ENCODE measurements around the gene FAM219B. TPM values are rescaled to one million over a fixed set of nuclear protein-coding genes. Genes with fewer than 3 reads are reported as not detected.

FAM219B gene
- total and polyA plus RNA-seq, 2 of the 8 experiments (the other 6 are each of a cell fraction or from before 2014, with no cell fraction given): 57.1 to 66.6 TPM

GRCh38 chr15:74850393-74850792 lies 56.3 kb downstream of the FAM219B start:
- 92% methylated on average over 4 of the region's 4 CpGs; no CpG with 5 or more reads in 1 of the 2 experiments for WGBS, 2 experiments (ENCODE audit: extremely low coverage in 1 of 2, insufficient coverage in 1 of 2, insufficient read length in 1 of 2, insufficient replicate concordance in 2 of 2, low coverage in 1 of 2, low lambda C conversion rate in 2 of 2, missing lambda C conversion rate in 1 of 2)
- no peak overlapping the region for H4K91ac ChIP-seq (replicated peaks; ENCODE audit: insufficient read length, low read length)
- H3K27me3 ChIP-seq (replicated peaks in 1 of 4; ENCODE audit: control insufficient read depth in 3 of 4, extremely low read depth in 1 of 4, insufficient read depth in 3 of 4, low read length in 3 of 4): no peaks in the 10 kb centered on the region
- no peak overlapping the region for H3K23ac ChIP-seq (ENCODE audit: insufficient read length)
- CTCF ChIA-PET (ENCODE audit: partially characterized antibody): interaction anchor here (1.0 to 2.0 kb wide), 3 partner anchors 10 to 56 kb away, joined by 3 to 9 read pairs (median 3); no protein-coding TSS in a partner anchor
- DNase-seq (ENCODE audit: low read depth in 1 of 2, low spot score in 2 of 2): no peak
- H3K4me3 ChIP-seq (ENCODE audit: extremely low read depth in 1 of 4, insufficient read depth in 2 of 4, low read depth in 3 of 4, low read length in 4 of 4): no peak overlapping the region
- H3K18ac ChIP-seq (ENCODE audit: extremely low read depth, low read length): no peak overlapping the region
- no peaks in the 10 kb centered on the region for H3K79me1 ChIP-seq (ENCODE audit: low read depth, low read length)
- H3K4me2 ChIP-seq (ENCODE audit: insufficient read depth in 1 of 2, low read depth in 2 of 2, low read length in 2 of 2): no peak overlapping the region
- no peak overlapping the region for H3K9ac ChIP-seq (replicated peaks in 1 of 4; ENCODE audit: extremely low read depth in 1 of 4, low read depth in 3 of 4, low read length in 3 of 4)
- no peak overlapping the region for H2AFZ ChIP-seq (ENCODE audit: low read length)
- H2BK120ac ChIP-seq (replicated peaks; ENCODE audit: low read depth, low read length): no peak overlapping the region
- H2BK20ac ChIP-seq (ENCODE audit: low read length): no peak overlapping the region
- H2BK12ac ChIP-seq (ENCODE audit: low read depth, low read length): no peak overlapping the region
- peaks cover 0 to 1% (median 0%) of the 10 kb centered on the region in 4 experiments; a peak in 1 of 7 replicates for H3K4me1 ChIP-seq (replicated peaks in 1 of 4; ENCODE audit: control insufficient read depth in 3 of 4, insufficient read depth in 4 of 4, low read length in 3 of 4)
- peaks cover 4 to 30% (median 15%) of the 10 kb centered on the region in 4 experiments; a peak in 6 of 8 replicates for H3K36me3 ChIP-seq (ENCODE audit: control insufficient read depth in 2 of 4, insufficient read depth in 4 of 4, low read length in 3 of 4)
- no peaks in the 10 kb centered on the region for H3K9me3 ChIP-seq (ENCODE audit: insufficient read depth in 2 of 2, low read depth in 1 of 2, low read length in 1 of 2)
- no peak overlapping the region for H4K8ac ChIP-seq (ENCODE audit: extremely low read depth, insufficient read depth, low read length)
- no peak overlapping the region for H2BK15ac ChIP-seq (ENCODE audit: low read length)
- FAIRE-seq: no peak
- POLR2A ChIA-PET (ENCODE audit: partially characterized antibody): no interaction called here
- peaks cover 0 to 4% of the 10 kb centered on the region in 2 experiments for H4K20me1 ChIP-seq (replicated peaks in 1 of 2; ENCODE audit: control insufficient read depth in 1 of 2, insufficient read depth in 2 of 2, low read length in 2 of 2)
- no peak overlapping the region for H4K5ac ChIP-seq (ENCODE audit: insufficient read length, low read depth, low read length)
- no peak overlapping the region for H3K14ac ChIP-seq (ENCODE audit: insufficient read length)
- H3K79me2 ChIP-seq (ENCODE audit: control insufficient read depth in 1 of 2, insufficient read depth in 2 of 2, low read length in 2 of 2): no peaks in the 10 kb centered on the region
- no peak overlapping the region for H2AK5ac ChIP-seq (ENCODE audit: low read depth, low read length)
- no peak overlapping the region for H2BK5ac ChIP-seq (ENCODE audit: low read depth, low read length)
- no peaks in the 10 kb centered on the region for H3K23me2 ChIP-seq (ENCODE audit: low read depth, low read length)
- H3K4ac ChIP-seq (replicated peaks; ENCODE audit: insufficient read length, low read depth, low read length): no peak overlapping the region
- TF ChIP-seq CREB1 (IDR thresholded peaks at IDR 0.05): no peak
- no peak for TF ChIP-seq SRF (IDR thresholded peaks at IDR 0.05; ENCODE audit: low read depth, low read length)
- no peak for TF ChIP-seq RAD21 (IDR thresholded peaks at IDR 0.05 in 1 of 2, conservative IDR thresholded peaks at IDR 0.05 in 1 of 2; ENCODE audit: low read depth in 2 of 2, low read length in 2 of 2)
- no peak for TF ChIP-seq TEAD4 (IDR thresholded peaks at IDR 0.05; ENCODE audit: low read depth, low read length)
- TF ChIP-seq PHF8 (conservative IDR thresholded peaks at IDR 0.05; ENCODE audit: low read depth, low read length): no peak
- TF ChIP-seq, protein P1, sequence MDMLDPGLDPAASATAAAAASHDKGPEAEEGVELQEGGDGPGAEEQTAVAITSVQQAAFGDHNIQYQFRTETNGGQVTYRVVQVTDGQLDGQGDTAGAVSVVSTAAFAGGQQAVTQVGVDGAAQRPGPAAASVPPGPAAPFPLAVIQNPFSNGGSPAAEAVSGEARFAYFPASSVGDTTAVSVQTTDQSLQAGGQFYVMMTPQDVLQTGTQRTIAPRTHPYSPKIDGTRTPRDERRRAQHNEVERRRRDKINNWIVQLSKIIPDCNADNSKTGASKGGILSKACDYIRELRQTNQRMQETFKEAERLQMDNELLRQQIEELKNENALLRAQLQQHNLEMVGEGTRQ (IDR thresholded peaks at IDR 0.05; ENCODE audit: low read length): no peak
- TF ChIP-seq BACH1 (IDR thresholded peaks at IDR 0.05; ENCODE audit: low read length): no peak
- TF ChIP-seq POLR2A (IDR thresholded peaks at IDR 0.05; ENCODE audit: control extremely low read depth in 1 of 2, low read depth in 2 of 2, low read length in 2 of 2): no peak
- H3K56ac ChIP-seq (replicated peaks; ENCODE audit: insufficient read length, low read depth, low read length): no peak overlapping the region
- H3K27ac ChIP-seq (ENCODE audit: low read depth, low read length): no peak overlapping the region

All from H1 (cell line).